GM21786 (cell line): Measurements from ENCODE around the gene ABCF3.
A peak's percentile ranks its signal among the peaks of the same experiment; 100 is the strongest.
"Not testable (repeated sequence)": the region's sequence is repeated elsewhere in the genome, so short reads cannot be mapped to it uniquely, and the experiment has no call there.

Experiments
- ATAC-seq: cut with Tn5 transposase; IDR thresholded peaks from one replicate; pipeline ENCODE4 v1.9.1; 2021; ENCODE audit not compliant: unreplicated experiment

ABCF3 gene, protein sequence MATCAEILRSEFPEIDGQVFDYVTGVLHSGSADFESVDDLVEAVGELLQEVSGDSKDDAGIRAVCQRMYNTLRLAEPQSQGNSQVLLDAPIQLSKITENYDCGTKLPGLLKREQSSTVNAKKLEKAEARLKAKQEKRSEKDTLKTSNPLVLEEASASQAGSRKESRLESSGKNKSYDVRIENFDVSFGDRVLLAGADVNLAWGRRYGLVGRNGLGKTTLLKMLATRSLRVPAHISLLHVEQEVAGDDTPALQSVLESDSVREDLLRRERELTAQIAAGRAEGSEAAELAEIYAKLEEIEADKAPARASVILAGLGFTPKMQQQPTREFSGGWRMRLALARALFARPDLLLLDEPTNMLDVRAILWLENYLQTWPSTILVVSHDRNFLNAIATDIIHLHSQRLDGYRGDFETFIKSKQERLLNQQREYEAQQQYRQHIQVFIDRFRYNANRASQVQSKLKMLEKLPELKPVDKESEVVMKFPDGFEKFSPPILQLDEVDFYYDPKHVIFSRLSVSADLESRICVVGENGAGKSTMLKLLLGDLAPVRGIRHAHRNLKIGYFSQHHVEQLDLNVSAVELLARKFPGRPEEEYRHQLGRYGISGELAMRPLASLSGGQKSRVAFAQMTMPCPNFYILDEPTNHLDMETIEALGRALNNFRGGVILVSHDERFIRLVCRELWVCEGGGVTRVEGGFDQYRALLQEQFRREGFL

DNA sequence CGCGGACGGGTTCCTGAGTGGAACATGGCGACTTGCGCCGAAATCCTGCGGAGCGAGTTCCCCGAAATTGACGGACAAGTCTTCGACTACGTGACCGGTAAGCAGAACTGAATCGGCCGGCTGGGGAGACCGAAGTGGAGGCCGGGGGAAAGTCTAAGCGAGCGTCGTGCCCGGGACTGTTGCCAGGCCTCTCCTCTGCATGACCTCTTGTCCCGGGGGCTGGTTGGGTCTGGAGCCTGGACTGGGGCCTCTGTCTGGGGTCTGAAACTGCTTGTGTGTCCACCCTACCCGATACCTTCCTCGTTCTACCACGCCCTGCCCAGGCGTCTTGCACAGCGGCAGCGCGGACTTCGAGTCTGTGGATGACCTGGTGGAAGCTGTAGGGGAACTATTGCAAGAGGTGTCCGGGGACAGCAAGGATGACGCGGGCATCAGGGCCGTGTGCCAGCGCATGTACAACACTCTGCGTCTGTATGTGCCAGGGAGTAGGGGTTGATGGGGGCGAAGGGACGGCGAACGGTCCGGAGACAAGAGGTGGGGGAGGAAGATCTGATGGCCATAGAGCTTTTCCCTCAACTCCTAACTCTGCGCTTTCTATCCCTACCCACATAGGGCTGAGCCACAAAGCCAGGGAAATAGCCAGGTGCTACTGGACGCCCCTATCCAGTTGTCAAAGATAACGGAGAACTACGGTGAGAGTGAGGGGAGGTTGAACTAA, at the start of gene ABCF3:
ABCF3 (plus strand) TSS at position 16 of the 718 bp plus-strand sequence; CDS start at position 25, 9 bp downstream.
- peak; percentile 2 for ATAC-seq

DNA sequence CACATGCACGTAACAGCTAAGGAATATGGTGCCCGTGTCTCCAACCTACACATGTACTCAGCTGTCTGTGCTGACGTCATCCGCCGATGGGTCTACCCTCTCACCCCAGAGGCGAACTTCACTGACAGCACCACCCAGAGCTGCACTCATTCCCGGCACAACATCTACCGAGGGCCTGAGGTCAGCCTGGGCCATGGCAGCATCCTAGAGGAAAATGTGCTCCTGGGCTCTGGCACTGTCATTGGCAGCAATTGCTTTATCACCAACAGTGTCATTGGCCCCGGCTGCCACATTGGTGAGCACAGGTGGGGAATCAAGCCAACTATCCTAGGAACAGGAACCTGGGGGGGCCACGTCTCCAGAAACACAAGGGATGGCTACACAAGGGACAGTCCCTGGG, 45.6 kb upstream of the ABCF3 start:
- ATAC-seq: no peak

DNA sequence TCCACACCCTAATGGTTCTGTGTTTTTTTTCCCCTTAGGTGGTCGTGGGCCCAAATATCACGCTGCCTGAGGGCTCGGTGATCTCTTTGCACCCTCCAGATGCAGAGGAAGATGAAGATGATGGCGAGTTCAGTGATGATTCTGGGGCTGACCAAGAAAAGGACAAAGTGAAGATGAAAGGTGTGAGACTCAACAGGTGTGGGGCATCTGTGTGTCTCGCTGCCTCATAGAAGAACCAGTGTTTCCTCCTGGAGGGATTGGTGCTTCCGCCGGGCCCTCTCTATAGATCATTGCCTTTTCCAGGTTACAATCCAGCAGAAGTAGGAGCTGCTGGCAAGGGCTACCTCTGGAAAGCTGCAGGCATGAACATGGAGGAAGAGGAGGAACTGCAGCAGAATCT, 43.8 kb upstream of the ABCF3 start:
- ATAC-seq: no peak

DNA sequence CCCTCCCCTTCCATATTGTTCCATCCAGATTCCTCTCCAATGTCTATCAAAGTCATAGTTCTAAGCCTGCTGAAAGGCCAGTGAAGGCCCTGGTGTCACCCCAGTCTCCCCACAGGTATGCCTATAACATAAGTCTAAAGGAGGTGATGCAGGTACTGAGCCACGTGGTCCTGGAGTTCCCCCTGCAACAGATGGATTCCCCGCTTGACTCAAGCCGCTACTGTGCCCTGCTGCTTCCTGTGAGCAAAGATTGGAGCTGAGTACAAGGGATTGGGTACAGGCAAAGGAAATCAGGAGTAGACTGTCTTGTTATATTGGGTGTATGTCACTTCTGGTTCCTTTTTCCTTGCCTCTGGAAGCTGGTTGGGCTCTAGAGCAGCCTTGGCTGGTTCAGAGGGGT, 42.7 kb upstream of the ABCF3 start:
- no peak for ATAC-seq

DNA sequence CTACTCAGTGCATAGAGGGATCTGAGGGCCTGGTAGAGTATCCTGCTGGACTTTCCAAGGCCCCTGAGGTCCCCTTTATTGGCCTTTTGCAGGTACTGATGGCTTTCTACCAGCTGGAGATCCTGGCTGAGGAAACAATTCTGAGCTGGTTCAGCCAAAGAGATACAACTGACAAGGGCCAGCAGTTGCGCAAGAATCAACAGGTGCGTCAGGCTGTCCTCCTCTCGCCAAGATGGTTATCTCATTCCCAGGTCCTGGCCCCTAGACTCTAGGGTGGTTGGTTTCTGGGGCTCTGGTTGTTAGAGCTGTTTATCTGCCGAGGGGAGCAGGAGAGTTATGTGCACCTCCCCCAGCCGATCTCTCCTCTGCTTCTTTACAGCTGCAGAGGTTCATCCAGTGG, 41.5 kb upstream of the ABCF3 start:
- ATAC-seq: no peak

DNA sequence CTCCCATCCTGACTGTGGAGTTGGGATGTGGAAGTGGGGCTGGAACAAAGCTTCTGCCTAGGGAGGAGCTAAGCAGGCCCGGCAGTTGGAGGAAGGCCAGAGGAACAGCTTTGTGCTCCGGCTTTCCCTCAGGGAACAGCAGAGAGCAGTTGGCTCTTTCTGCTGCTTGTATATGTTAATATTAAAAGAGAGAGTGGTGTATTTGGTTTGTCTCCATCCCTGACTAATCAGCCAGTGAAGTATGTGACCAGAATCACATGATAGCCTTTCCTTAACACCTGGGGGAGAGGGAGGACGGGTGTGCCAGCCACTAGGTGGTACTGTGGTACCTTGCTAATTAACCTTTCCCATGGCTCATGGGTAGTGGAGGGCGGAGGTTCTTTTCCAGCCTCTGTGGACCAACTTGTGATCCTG, 40.9 kb upstream of the ABCF3 start:
- ATAC-seq: peak; percentile 52

DNA sequence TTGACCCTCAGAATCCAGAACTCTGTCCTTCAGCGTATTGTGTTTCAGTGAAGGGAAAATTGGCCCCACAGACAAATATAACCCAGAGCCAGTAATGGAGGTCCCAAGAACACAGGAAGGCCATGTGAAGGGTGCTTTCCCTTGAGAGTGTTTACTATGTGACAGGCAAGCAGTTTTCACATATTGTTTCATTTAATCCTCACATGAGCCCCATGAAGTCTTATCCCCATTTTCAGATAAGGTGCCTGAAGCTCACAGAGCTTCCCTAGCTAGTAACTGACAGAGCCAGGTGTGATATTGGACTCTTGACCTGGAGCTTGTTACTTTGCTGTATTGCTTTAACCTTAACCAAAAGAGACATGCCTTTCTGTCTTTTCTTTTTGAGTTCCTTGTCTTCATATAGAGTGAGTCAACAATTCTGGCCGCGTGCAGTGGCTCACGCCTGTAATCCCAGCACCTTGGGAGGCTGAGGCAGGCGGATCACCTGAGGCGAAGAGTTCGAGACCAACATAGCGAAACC, 40.2 kb upstream of the ABCF3 start:
- no peak for ATAC-seq

DNA sequence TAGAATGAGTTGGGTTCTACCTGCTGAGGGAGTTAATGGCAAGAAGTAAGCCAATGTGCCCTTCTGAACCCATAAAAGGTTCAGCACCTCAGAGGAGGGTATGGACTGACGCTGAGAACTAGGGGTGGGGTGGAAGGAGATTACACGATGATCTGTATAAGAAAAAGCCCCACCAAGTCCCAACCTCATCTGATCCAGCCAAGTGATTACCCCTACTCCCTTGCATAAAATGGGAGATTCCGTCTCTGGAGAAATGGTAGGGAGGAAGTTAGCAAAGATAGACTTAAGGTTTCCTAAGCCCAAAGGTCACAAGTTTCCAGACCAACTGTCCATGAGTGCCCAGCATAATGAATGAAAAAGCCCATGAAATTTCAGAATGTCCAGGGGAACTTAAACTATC, 37.9 kb upstream of the ABCF3 start:
- ATAC-seq: no peak

DNA sequence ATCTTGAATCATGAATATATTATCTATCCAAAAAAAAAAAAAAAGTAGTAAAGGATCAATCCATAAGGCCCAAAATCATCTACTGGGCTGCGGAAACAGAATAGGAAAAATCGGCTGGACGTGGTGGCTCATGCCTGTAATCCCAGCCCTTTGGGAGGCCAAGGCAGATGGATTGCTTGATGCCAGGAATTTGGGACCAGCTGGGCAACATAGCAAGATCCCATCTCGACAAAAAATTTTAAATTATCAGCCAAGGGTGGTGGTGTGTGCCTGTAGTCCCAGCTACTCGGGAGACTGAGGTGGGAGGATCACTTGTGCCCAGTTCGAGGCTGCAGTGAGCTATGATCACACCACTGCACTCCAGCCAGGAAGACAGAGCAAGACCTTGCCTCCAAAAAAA, 36.9 kb upstream of the ABCF3 start:
- no peak for ATAC-seq

DNA sequence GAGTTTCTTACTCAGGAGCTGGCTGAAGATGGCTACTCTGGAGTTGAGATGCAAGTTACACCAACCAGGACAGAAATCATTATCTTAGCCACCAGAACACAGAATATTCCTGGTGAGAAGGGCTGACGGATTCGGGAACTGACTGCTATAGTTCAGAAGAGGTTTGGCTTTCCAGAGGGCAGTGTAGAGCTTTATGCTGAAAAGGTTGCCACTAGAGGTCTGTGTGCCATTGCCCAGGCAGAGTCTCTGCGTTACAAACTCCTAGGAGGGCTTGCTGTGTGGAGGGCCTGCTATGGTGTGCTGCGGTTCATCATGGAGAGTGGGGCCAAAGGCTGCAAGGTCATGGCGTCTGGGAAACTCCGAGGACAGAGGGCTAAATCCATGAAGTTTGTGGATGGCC, 36.2 kb upstream of the ABCF3 start:
- ATAC-seq: not testable (repeated sequence)

DNA sequence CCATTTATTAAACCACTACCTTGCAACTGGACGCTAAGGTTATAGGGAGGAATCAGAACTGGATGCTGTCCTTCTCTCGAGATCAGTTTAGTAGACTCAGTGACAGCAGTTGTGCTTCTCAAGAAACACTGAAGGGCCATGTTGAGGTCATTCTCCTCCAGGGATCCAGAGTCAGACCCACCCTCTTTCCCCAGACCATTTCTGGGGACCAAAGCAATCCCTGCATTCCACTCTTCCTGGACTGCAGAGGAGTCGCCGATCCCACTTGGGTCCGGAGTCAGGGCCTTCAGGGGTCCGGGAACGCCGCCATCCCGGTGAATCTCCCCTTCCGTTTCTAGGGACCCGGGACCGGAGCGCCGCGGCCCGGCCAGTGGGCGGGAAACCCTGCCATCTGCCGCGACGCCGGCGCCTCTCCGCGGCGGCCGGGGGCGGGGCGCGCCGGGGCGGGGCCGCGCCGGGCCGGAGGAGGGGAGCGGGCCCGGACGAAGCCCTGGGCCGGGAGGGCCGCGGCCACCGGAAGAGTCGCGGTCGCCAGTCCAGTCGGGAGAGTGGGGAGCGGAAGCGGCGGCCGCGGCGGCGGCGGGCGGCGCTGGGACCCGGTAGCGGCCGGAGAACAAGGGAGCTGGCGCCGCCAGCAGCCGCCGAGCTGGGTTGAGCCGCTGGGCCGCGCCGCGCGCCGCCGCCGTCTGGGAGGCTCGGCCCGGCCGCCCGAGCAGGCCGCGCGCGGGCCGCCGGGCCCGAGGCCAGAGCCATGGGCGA, 30.9 kb upstream of the ABCF3 start, which contains the start of gene DVL3:
DVL3 (plus strand) TSS at position 493 of the 759 bp plus-strand sequence; CDS start at position 752, 259 bp downstream.
- ATAC-seq: peak; percentile 80

DNA sequence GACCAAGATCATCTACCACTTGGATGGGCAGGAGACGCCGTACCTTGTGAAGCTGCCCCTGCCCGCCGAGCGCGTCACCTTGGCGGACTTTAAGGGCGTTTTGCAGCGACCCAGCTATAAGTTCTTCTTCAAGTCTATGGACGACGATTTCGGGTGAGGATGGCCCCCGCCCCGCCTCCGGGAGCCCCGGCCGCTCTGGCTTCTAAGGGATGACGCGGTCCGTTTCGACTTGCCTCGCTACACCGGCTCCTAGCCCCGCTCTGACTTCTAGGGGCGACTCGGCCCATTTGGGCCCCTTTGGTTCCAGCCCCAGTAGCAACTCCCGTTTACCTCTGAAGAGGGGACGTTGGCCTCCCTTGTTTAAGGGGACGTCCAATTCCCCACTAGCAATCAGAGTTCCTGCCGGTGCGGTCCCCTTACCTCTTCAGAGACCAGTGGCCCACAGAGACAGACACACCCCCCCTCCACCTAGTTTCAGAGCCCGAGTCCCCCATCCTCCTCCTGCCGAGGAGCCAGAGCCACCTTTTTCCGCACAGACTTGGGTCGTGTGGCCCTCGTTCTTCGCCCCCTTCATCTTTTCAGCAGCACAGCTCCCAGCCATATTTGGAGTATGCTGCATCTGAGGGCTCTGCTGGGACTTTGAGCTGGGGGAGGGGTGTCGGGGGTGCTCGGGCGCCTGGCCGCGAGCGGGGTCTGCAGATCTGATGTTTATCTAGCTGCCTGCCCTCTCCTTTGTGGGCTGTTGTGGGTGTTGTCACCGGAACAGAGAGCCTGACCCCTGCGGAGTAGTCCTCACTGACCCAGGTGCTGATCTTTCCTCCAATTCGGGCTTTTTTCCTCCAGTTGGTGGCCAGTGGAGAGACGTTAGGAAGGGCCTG, 30.1 kb upstream of the ABCF3 start:
- ATAC-seq: peak; percentile 19

DNA sequence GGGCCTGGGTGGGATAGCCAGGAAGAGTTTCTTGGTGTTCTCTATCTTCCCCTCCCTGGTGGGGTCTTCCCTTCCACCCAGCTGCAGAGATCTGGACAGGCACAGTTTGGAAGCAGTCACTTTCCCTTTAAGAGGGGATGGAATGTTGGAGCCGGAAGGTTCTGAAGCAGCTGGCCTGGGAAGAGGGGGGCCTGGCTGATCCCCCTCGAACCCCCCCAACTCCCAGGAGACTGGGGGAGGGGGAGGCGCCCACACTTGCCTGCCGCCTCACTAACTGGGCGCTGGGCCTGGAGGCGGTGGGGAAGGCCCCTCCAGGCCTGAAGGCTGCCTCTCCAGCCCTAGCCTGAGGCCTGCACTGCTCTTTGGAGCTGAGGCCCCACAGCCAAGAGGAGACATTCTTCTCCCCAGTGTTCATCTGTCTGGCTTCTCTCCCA, 29.5 kb upstream of the ABCF3 start:
- ATAC-seq: no peak

DNA sequence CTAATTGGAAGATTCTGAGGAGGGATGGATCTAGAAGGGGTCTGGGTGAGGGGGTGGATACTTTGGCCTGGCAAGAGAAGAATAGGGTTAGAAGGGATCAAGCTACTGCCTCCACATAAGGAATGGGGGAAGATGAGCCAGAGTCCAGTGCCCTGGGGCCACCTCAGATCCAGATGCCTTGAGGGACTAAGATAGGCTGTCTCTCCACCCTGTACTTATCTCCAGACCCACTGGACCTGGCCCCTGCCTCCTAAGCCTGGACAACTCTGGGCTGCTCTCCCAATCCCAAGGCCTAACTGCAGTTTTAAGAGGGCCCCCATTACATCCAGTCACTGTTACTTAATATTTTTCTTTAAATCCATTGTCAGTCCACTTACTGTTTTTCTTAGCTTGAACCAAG, 28.8 kb upstream of the ABCF3 start:
- ATAC-seq: no peak

DNA sequence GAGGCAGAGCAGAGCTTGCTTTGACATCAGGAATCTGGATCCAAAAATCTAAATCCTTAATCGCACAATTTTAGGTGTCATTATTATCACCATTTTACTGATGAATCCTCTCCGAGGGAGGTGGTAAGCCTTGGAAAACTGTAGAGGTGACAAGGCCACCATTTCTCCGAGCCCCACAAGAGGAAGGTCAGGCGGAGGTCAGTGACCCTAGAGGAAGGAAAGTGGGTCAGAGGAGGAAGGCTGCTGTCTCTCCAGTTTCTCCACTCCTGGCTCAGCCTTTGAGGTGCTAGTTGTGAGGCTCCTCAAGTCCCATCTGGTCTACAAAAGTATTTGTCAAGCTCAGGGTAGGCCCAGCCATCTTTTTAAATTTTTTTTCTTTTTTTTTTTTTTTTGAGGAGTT, 27.6 kb upstream of the ABCF3 start:
- ATAC-seq: no peak

DNA sequence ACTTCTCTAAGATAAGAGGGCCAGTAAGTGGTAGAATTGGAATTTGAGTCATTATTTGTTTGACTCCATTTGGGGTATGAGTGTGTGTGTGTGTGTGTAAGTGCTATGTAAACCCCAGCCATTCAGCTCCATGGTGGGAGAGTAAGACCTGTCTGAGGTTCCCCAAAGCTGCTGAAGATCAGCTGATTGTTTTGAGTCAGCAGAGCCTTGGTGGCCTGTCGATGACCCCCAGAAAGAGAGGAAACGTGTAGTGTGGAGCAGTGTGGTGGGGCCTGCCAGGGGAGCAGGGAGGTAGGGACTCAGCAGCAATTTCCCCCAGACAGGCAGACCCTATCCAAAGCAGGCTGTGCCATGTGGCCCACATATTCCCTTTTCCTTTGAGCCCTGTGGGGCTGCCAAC, 25.5 kb upstream of the ABCF3 start:
- no peak for ATAC-seq

DNA sequence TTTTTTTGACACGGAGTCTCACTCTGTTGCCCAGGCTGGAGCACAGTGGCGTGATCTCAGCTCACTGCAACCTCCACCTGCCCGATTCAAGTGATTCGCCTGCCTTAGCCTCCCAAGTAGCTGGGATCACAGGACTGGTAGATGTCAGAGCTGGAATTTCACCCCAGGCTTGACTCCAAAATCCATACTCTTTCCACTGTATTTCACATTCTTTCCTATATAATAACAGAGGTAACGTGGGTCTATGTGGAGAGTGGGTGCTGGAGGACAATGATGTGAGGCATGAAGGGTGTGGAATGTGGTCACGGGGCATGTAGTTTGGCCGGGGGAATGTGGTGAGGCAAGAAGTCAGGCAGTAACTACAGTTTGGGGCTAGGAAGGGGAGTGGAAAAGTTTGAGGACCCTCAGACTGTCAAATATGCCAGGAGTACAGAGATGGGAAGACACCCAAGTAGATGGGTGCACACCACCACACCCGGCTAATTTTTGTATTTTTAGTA, 23.4 kb upstream of the ABCF3 start:
- ATAC-seq: not testable (repeated sequence)

DNA sequence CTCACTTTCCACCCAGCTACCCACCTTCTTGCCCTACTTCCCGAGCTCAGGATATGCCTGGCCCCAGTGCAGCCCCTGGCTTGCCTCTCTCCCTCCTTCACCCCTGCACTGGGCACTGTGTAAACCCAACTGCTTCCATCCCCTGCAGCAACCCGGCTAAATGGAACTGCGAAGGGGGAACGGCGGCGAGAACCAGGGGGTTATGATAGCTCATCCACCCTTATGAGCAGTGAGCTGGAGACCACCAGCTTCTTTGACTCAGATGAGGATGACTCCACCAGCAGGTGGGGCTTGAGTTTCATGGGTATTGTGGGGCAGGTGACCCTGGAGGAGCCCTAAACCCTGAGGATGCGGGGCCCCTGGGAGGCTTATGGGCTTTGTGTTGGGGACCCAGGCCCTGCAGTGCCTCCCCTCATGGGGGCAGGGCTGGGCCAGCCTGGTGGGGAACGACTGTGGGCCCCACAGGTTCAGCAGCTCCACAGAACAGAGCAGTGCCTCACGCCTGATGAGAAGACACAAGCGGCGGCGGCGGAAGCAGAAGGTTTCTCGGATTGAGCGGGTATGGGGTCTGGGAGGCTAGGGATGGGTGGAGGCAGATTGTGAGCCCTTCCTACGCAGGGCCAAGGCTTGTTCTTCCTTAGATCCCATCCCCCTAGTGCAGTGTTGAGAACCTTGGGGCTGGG, 21.2 kb upstream of the ABCF3 start:
- no peak for ATAC-seq

DNA sequence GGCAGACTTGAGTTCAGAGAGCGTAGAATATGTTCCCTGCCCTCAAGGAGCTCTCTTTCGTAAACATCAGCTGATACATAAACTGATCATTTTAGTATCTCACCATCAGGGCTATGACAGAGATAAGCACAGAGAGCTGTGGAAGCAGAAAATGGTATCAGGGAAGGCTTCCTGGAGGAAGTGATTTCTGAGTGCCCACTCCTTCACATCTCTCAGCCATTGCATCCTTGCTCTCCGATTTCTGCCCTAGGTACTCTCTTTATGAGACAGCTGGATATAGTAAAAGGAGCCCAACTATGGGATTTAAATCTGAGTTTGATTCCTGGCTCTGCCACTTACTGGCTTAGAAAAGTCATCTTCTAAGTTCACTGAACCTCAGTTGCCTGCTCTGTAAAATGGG, 20.5 kb upstream of the ABCF3 start:
- ATAC-seq: no peak
